H1 (cell line): ENCODE measurements around the gene ZC3H11A. TPM values are rescaled to one million over a fixed set of nuclear protein-coding genes. Genes with fewer than 3 reads are reported as not detected.

Experiments
- FOSL1 ChIP-seq: IDR thresholded peaks from 2 replicates; pipeline ENCODE4 v1.6.1; 2011; ENCODE audit warnings: mild to moderate bottlenecking, low read depth, low read length, moderate library complexity; ENCODE audit not compliant: insufficient read depth
- HDAC2 ChIP-seq, 2 experiments: fragments of 300-600 bp in 1 of 2; sonication (generic) in 1 of 2; IDR thresholded peaks; 2 replicates each; pipeline ENCODE4 v1.6.1; 2011 to 2012; ENCODE audit warnings: low read depth in 2 of 2, low read length in 2 of 2, mild to moderate bottlenecking in 2 of 2, moderate library complexity in 2 of 2, borderline replicate concordance in 1 of 2, inconsistent platforms in 1 of 2
- KDM1A ChIP-seq: fragments of 200-600, 300-600 bp; sonication (generic); IDR thresholded peaks from 2 replicates; pipeline ENCODE4 v1.7.1; 2016; ENCODE audit warnings: mild to moderate bottlenecking, low read length, borderline replicate concordance
- polyA plus RNA-seq, 7 experiments: library from polyadenylated mRNA; depleted of rRNA in 3 of 7; stranded (reverse) in 5 of 7; unstranded in 2 of 7; fragments of >200 nt in 5 of 7; fragments of 200-250 nt in 2 of 7; gene quantifications; 1 replicate in 5 of 7; 2 replicates in 1 of 7; 4 replicates in 1 of 7; pipeline versions ENCODE4 v1.2.1 to v1.2.3, GENCODE V29; 2011 to 2013; ENCODE audit warnings: missing spikeins in 2 of 7, mixed read lengths in 2 of 7
- total RNA-seq: library from RNA; stranded (reverse); fragmentation: NEBNext Ultra II Directional; extraction: Animal tissue kit (Norgen Biotek cat#: 25700); gene quantifications from 2 replicates; pipeline ENCODE4 v1.2.1, GENCODE V29; 2021
- TF ChIP-seq, protein P1 (sequence below): IDR thresholded peaks from 2 replicates; pipeline ENCODE4 v1.6.1; 2012; ENCODE audit warnings: low read length, inconsistent platforms

Gene ZC3H11A
- total and polyA plus RNA-seq, 2 of the 8 experiments (the other 6 are each of a cell fraction or from before 2014, with no cell fraction given), result 37.2 to 105 TPM

DNA sequence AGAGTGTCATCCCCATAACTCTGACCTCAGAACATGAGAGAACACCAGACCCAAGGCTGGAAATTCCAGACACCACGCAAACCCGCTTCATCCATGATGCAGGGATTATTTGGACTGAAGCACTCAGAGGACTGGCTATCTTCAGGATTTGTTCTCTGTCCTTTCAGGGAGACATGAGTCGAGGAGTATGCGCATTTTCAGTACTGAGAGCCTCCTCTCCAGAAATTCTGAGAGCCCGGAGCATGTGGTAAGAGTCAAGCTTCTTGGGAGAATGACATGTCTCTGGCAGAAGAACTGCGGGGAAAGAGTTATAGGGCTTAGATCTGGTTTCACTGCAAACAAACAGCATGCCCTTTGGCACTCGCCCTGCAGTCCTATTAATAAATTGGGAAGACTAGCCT, 23.5 kb upstream of the ZC3H11A start (continued):
- TF ChIP-seq FOSL1 (no peak), KDM1A (no peak), HDAC2 (IDR thresholded peaks at IDR 0.05; ENCODE audit: borderline replicate concordance in 1 of 2, low read depth in 2 of 2, low read length in 2 of 2) (no peak)
- TF ChIP-seq, protein P1, sequence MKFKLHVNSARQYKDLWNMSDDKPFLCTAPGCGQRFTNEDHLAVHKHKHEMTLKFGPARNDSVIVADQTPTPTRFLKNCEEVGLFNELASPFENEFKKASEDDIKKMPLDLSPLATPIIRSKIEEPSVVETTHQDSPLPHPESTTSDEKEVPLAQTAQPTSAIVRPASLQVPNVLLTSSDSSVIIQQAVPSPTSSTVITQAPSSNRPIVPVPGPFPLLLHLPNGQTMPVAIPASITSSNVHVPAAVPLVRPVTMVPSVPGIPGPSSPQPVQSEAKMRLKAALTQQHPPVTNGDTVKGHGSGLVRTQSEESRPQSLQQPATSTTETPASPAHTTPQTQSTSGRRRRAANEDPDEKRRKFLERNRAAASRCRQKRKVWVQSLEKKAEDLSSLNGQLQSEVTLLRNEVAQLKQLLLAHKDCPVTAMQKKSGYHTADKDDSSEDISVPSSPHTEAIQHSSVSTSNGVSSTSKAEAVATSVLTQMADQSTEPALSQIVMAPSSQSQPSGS, result no peak
